Esophagus squamous epithelium (tissue), 4 donors: ENCODE results near the gene PMP22.

Source experiments
- POLR2A ChIP-seq, 4 donors: fragments of 450-650 bp; IDR thresholded peaks; one replicate each; pipeline ENCODE4 v1.6.1; 2017; ENCODE audit warnings: antibody characterized with exemption in 4 of 4, mild to moderate bottlenecking in 4 of 4, moderate library complexity in 3 of 4
- TF ChIP-seq, protein P1 (sequence below), 6 experiments: fragments of 450-650 bp in 4 of 6; fragments of 200-600 bp in 2 of 6; sonication (generic) in 2 of 6; IDR thresholded peaks; one replicate each; pipeline ENCODE4 v1.5.1; 2016 to 2019; ENCODE audit warnings: antibody characterized with exemption in 6 of 6, mild to moderate bottlenecking in 4 of 6, moderate library complexity in 4 of 6

DNA sequence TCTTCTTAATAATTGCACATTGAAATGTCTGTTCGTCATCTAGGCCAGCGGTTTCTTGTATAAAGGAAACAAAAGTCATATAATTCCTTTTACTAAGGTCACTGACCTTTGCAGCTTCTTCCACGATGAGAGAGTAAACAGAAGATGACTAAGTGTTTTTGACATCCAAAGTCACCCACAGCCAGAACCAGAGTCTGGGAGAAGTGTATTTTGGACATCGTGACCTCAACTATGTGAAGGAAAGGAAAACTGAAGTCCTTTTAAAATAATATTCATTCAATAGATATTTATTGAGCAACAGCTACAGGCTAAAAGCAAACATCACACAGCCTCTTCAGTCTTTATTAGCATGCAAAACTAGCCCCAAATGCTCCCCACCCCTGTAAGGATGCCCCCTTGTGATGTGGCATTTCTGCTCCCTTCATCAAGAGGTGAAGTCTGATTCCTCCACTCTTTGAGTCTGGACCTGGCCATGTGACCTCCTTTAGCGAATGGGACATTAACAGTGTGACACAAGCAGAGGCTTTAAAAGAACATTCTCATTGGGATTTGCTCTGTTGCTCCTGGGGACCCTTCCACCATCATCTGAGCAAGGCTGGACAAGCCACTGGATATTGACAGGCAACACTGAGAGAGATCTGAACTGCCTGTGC lies 8.1 kb upstream of the PMP22 start:
- TF ChIP-seq, protein P1, sequence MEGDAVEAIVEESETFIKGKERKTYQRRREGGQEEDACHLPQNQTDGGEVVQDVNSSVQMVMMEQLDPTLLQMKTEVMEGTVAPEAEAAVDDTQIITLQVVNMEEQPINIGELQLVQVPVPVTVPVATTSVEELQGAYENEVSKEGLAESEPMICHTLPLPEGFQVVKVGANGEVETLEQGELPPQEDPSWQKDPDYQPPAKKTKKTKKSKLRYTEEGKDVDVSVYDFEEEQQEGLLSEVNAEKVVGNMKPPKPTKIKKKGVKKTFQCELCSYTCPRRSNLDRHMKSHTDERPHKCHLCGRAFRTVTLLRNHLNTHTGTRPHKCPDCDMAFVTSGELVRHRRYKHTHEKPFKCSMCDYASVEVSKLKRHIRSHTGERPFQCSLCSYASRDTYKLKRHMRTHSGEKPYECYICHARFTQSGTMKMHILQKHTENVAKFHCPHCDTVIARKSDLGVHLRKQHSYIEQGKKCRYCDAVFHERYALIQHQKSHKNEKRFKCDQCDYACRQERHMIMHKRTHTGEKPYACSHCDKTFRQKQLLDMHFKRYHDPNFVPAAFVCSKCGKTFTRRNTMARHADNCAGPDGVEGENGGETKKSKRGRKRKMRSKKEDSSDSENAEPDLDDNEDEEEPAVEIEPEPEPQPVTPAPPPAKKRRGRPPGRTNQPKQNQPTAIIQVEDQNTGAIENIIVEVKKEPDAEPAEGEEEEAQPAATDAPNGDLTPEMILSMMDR (IDR thresholded peaks at IDR 0.05) = no peak
- no peak for TF ChIP-seq POLR2A (IDR thresholded peaks at IDR 0.05)
